ENCODE data around the gene SPRED1. TPM values are rescaled to one million over a fixed set of nuclear protein-coding genes. Genes with fewer than 3 reads are reported as not detected.
A peak's percentile ranks its signal among the peaks of the same experiment; 100 is the strongest.

Gene SPRED1
- total RNA-seq, 1 donor from 2014 or later: 62.1 TPM

DNA sequence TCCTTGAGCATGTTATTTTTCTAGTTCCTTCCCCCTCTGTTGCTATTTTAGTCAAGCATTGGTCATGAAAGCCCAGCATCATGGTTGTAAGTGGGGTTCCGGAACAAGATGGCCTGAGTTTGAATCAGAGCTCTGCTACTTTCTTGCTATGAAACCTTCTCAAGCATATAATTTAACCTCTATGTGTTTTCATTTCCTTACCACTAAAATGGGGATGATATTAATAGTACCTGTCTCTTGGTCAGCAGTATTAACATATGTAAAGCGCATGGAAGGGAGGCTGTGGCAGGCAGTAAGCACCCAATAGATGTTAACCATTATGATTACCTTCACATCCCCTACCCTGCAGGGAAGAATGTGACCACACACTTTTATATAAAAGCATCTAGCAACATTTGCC lies 14.3 kb upstream of the SPRED1 start:
- TF ChIP-seq, protein P1, sequence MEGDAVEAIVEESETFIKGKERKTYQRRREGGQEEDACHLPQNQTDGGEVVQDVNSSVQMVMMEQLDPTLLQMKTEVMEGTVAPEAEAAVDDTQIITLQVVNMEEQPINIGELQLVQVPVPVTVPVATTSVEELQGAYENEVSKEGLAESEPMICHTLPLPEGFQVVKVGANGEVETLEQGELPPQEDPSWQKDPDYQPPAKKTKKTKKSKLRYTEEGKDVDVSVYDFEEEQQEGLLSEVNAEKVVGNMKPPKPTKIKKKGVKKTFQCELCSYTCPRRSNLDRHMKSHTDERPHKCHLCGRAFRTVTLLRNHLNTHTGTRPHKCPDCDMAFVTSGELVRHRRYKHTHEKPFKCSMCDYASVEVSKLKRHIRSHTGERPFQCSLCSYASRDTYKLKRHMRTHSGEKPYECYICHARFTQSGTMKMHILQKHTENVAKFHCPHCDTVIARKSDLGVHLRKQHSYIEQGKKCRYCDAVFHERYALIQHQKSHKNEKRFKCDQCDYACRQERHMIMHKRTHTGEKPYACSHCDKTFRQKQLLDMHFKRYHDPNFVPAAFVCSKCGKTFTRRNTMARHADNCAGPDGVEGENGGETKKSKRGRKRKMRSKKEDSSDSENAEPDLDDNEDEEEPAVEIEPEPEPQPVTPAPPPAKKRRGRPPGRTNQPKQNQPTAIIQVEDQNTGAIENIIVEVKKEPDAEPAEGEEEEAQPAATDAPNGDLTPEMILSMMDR (IDR thresholded peaks at IDR 0.05): no peak
- intact Hi-C loops (cut with DNase I): no loop called here
- DNase-seq (no peak), ATAC-seq (no peak)
- no peaks in the 10 kb centered on the region for H3K9me3 ChIP-seq
- H3K36me3 ChIP-seq: no peaks in the 10 kb centered on the region
- no peak overlapping the region for H3K4me3 ChIP-seq
- no peak overlapping the region for H3K27ac ChIP-seq
- no peaks in the 10 kb centered on the region for H3K27me3 ChIP-seq
- peaks cover 3% of the 10 kb centered on the region for H3K4me1 ChIP-seq

DNA sequence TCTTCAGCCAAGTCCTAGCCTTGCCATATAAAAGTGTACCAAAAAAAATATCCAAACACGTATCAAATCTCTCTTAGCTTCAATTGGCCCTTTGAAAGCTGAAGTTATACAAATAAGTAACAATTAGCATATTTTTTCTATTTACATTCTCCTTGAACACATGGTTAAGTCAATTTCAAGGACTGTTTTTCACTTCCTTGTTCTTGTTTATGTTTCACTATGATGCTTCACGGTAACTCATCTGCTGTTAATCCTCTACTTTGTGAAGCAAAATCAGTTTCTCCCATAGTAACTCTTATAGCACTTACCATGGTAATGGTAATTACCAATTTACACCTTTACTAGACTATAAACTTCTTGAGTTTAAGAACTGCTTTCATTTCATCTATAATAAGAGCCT lies 10.6 kb upstream of the SPRED1 start:
- Histone ChIP-seq H3K4me1 (peaks cover 3% of the 10 kb centered on the region), H3K9me3 (no peaks in the 10 kb centered on the region), H3K36me3 (no peaks in the 10 kb centered on the region), H3K4me3 (no peak overlapping the region), H3K27ac (no peak overlapping the region), H3K27me3 (no peaks in the 10 kb centered on the region)
- intact Hi-C loops (cut with DNase I): no loop called here
- ATAC-seq (no peak), DNase-seq (no peak)
- TF ChIP-seq, protein P1 (IDR thresholded peaks at IDR 0.05): no peak

DNA sequence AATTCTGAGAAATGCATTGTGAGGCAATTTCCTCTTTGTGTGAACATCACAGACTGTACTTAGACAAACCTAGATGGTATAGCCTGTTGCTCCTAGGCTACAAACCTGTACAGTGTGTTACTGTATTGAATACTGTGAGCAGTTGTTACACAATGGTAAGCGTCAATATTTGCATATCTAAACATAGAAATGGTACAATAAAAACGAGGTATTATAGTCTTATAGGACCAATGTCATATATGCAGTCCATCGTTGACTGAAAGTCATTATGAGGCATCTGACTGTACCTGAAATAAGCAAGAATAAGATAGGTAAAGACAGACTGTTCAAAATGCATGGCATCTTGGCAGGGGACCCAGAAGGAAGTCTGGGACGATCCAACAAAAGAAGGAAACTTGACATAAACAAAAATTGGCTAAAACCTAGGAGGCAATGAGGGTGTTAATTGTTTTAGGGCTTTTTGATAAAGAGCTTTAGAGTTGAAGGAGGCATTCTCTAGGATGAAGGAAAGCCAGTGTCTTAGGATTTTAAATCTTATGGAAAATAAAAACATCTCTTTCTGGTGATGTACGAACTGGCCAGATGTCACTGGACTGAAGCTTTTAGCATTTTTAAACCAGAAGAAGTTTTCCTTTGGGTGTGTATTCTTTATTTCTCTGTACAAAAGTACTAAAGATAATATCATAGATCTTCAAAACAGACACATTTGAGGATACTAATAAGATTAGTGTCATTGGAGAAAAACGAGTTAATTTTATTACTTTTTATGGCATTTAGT lies 9.2 kb upstream of the SPRED1 start:
- no peak for ATAC-seq
- Histone ChIP-seq H3K27me3 (no peaks in the 10 kb centered on the region), H3K9me3 (no peaks in the 10 kb centered on the region), H3K36me3 (no peaks in the 10 kb centered on the region), H3K4me3 (no peak overlapping the region), H3K4me1 (peaks cover 3% of the 10 kb centered on the region), H3K27ac (no peak overlapping the region)
- intact Hi-C loops (cut with DNase I): no loop called here
- no peak for DNase-seq
- TF ChIP-seq, protein P1 (IDR thresholded peaks at IDR 0.05): no peak

DNA sequence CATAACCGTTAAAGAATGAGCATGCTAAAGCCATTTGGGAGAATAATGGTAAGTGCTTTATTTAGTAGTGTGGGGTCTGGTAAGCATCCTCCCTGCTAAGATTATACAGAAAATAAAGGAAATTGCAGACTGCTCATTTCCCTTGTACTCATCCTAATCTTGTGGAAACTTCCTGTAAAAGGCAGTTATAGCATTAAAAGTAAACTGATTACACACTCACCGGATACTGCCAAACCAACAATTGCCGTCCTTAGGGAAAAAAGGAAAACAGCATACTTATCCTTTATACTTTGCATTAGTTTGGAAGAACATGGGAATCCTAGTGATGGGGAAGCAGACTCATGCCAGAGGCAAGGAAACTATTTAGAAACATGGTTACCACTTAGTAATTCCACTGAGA lies 5.3 kb upstream of the SPRED1 start:
- no peaks in the 10 kb centered on the region for H3K27me3 ChIP-seq

DNA sequence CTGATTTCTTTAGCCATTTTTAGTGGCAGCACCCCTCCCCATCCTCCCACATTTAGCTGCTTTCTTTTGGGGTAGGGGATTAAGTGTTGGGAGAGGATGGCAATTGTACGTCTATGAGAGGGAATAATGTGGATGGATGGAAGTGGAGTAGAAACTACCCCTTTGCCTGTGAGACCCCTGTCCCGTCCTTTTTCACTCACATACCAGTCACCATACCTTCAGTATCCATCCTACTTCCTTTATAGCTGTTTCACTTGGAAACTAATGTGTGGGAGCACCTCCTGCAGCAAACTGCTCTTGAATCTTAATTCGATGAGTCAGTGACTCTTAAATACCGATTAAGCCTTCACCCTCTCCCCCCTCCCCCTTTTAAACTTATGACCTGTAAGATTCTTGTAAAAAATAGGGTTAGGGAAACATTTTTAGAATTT lies 730 bp downstream of the SPRED1 start:
- H3K36me3 ChIP-seq: no peaks in the 10 kb centered on the region
- peak overlapping the region; percentile 80 for H3K4me3 ChIP-seq
- H3K27ac ChIP-seq: peak overlapping the region; percentile 97
- no peak for ATAC-seq
- no peaks in the 10 kb centered on the region for H3K27me3 ChIP-seq
- no peaks in the 10 kb centered on the region for H3K9me3 ChIP-seq
- TF ChIP-seq, protein P1 (IDR thresholded peaks at IDR 0.05): no peak
- DNase-seq: no peak
- intact Hi-C loops (cut with DNase I): no loop called here
- peaks cover 22% of the 10 kb centered on the region for H3K4me1 ChIP-seq

More for the DNA sequence above, 5.3 kb upstream of the SPRED1 start:
- TF ChIP-seq, protein P1 (IDR thresholded peaks at IDR 0.05): no peak
- intact Hi-C loops (cut with DNase I): no loop called here
- Histone ChIP-seq H3K4me1 (peaks cover 5% of the 10 kb centered on the region), H3K36me3 (no peaks in the 10 kb centered on the region), H3K9me3 (no peaks in the 10 kb centered on the region), H3K27ac (no peak overlapping the region), H3K4me3 (no peak overlapping the region)
- no peak for DNase-seq
- ATAC-seq: no peak

Measured in upper lobe of right lung (tissue), 1 donor.